Spleen (tissue), 11 donors: ENCODE data around the gene LIMK1. TPM values are rescaled to one million over a fixed set of nuclear protein-coding genes. Genes with fewer than 3 reads are reported as not detected.

Experiments
- DNase-seq: peaks from one replicate; pipeline ENCODE4 v3.0.0-alpha.2; 2020
- H3K27ac ChIP-seq, 8 donors: fragments of 200-600 bp; sonication (generic) in 7 of 8; 1 replicate in 4 of 8; 2 replicates in 4 of 8; pipeline versions ENCODE4 v1.5.0 to v1.8.0; 2016 to 2021; ENCODE audit warnings: inconsistent platforms in 4 of 8, mild to moderate bottlenecking in 4 of 8, moderate library complexity in 1 of 8
- H3K27me3 ChIP-seq, 7 donors: fragments of 200-600 bp; sonication (generic) in 6 of 7; replicated peaks in 1 of 7; 1 replicate in 4 of 7; 2 replicates in 3 of 7; pipeline versions ENCODE4 v1.5.0 to v1.8.0; 2016 to 2021; ENCODE audit warnings: inconsistent platforms in 3 of 7, mild to moderate bottlenecking in 1 of 7
- H3K36me3 ChIP-seq, 6 donors: fragments of 200-600 bp; sonication (generic) in 5 of 6; 1 replicate in 4 of 6; 2 replicates in 2 of 6; pipeline versions ENCODE4 v1.5.0 to v1.8.0; 2016 to 2021; ENCODE audit warnings: inconsistent platforms in 2 of 6
- H3K4me1 ChIP-seq, 6 donors: fragments of 200-600 bp; sonication (generic) in 5 of 6; 1 replicate in 3 of 6; 2 replicates in 3 of 6; pipeline versions ENCODE4 v1.5.0 to v1.8.0; 2016 to 2021; ENCODE audit warnings: inconsistent platforms in 3 of 6
- H3K4me3 ChIP-seq, 8 donors: fragments of 200-600 bp; sonication (generic) in 7 of 8; 1 replicate in 4 of 8; 2 replicates in 4 of 8; pipeline versions ENCODE4 v1.5.0 to v1.8.0; 2016 to 2021; ENCODE audit warnings: inconsistent platforms in 4 of 8, mild to moderate bottlenecking in 4 of 8, moderate library complexity in 2 of 8
- H3K9me3 ChIP-seq, 8 donors: fragments of 200-600 bp; sonication (generic) in 7 of 8; 1 replicate in 4 of 8; 2 replicates in 4 of 8; pipeline versions ENCODE4 v1.5.0 to v1.8.0; 2016 to 2021; ENCODE audit warnings: inconsistent platforms in 4 of 8
- POLR2A ChIP-seq, 3 donors: fragments of 450-650 bp; IDR thresholded peaks; one replicate each; pipeline ENCODE4 v1.5.1; 2017; ENCODE audit warnings: antibody characterized with exemption in 3 of 3, mild to moderate bottlenecking in 1 of 3
- POLR2AphosphoS5 ChIP-seq, 3 donors: sonication (generic); formaldehyde crosslinking; IDR thresholded peaks; one replicate each; pipeline ENCODE4 v1.5.1; 2017; ENCODE audit warnings: antibody characterized with exemption in 3 of 3
- WGBS, 5 donors: extraction: QIAGEN DNeasy Blood & Tissue Kit in 3 of 5; methylation state at CpG; one replicate each; pipeline versions ENCODE4 v1.1.5 to v1.1.7; 2013 to 2018; 5-methylcytosine and 5-hydroxymethylcytosine counted together
- intact Hi-C: fragments of 100-400 bp; cut with DNase I; formaldehyde crosslinking; loops from one replicate; pipeline ENCODE4 v1.15.0; 2023; ENCODE audit warnings: low total_unique reads
- polyA plus RNA-seq, 3 donors: library from polyadenylated mRNA; stranded (reverse); fragments of 200-250 nt; gene quantifications; one replicate each; pipeline ENCODE4 v1.2.1, GENCODE V29; 2013
- total RNA-seq, 7 donors: library from RNA; depleted of rRNA in 3 of 7; stranded (reverse); fragments of >200 nt in 3 of 7; fragmentation: NEBNext Ultra II Directional in 4 of 7; extraction: Animal tissue kit (Norgen Biotek cat#: 25700) in 4 of 7; gene quantifications; one replicate each; pipeline versions ENCODE4 v1.1.0 to v1.2.1, GENCODE V29; 2016 to 2021
- TF ChIP-seq, protein P1 (sequence below), 11 experiments: fragments of 200-600 bp in 7 of 11; fragments of 450-650 bp in 4 of 11; sonication (generic) in 4 of 11; IDR thresholded peaks in 8 of 11; conservative IDR thresholded peaks in 3 of 11; 1 replicate in 7 of 11; 2 replicates in 4 of 11; pipeline versions ENCODE4 v1.4.0 to v1.8.0; 2016 to 2021; ENCODE audit warnings: antibody characterized with exemption in 11 of 11, inconsistent platforms in 4 of 11, mild to moderate bottlenecking in 1 of 11
- donor health status: healthy with polysubstance abuse.
- donor health status: DM: no; HTN: no; CAD: no; lungs with moderate emphysema.
- donor health status: DM: no; HTN: no; CAD: no.
- donor health status: Bipolar disorder and iron deficiency.
- donor health status: healthy.
- donor health status: DM: no; HTN: no; CAD: no.
- donor health status: DM: yes; HTN: yes; CAD: no.

Gene LIMK1
- total and polyA plus RNA-seq, 10 donors, result 15.2 to 45.8 (median 36.9) TPM

DNA sequence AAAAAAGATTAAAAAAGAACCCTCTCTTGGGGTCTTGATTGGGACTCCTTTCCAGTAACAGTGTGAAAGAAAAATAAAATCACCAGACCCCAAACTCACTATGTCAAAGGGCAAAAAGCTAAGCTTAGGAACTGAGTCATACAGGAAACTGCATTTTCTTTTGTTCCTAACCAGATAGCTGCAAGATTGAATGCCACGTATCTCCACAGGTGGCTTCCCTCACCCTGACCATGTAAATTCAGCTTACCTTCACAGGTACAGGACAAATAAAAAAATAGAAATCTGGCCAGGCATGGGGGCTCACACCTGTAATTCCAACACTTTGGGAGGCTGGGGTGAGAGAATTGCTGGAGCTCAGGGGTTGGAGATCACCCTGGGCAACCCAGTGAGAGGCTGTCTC is 58.1 kb downstream of the LIMK1 start:
- no peak for DNase-seq
- Histone ChIP-seq H3K27me3 (no peaks in the 10 kb centered on the region), H3K9me3 (peaks cover 0 to 13% (median 9%) of the 10 kb centered on the region in 8 donors), H3K27ac (no peak overlapping the region), H3K4me1 (no peaks in the 10 kb centered on the region), H3K4me3 (no peak overlapping the region), H3K36me3 (no peaks in the 10 kb centered on the region)
- TF ChIP-seq, protein P1, sequence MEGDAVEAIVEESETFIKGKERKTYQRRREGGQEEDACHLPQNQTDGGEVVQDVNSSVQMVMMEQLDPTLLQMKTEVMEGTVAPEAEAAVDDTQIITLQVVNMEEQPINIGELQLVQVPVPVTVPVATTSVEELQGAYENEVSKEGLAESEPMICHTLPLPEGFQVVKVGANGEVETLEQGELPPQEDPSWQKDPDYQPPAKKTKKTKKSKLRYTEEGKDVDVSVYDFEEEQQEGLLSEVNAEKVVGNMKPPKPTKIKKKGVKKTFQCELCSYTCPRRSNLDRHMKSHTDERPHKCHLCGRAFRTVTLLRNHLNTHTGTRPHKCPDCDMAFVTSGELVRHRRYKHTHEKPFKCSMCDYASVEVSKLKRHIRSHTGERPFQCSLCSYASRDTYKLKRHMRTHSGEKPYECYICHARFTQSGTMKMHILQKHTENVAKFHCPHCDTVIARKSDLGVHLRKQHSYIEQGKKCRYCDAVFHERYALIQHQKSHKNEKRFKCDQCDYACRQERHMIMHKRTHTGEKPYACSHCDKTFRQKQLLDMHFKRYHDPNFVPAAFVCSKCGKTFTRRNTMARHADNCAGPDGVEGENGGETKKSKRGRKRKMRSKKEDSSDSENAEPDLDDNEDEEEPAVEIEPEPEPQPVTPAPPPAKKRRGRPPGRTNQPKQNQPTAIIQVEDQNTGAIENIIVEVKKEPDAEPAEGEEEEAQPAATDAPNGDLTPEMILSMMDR (IDR thresholded peaks at IDR 0.05 in 8 of 11, conservative IDR thresholded peaks at IDR 0.05 in 3 of 11), result no peak
- no peak for TF ChIP-seq POLR2A (IDR thresholded peaks at IDR 0.05)
- TF ChIP-seq POLR2AphosphoS5 (IDR thresholded peaks at IDR 0.05), result no peak
- 13 to 36% (median 18%) methylated on average over 1 of the region's 1 CpG for WGBS, 5 donors
- intact Hi-C loops, result no loop called here

DNA sequence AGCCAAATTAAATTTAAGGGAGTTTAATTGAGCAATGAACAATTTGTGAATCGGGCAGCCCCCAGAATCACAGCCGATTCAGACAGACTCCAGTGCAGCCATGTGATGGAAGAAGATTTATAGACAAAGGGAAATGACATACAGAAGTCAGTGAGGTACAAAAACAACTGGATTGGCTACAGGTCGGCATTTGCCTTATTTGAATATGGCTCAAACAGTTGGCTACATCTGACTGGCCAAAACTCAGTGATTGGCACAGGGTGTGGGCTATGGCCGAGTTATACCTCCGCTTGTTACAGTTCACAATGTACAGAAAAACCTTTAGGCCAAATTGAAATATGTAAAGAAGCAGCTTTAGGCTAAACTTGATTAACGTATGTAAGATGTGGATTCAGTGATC is 59.8 kb downstream of the LIMK1 start:
- no peak overlapping the region for H3K4me3 ChIP-seq
- H3K27me3 ChIP-seq, result no peaks in the 10 kb centered on the region
- H3K9me3 ChIP-seq, result peaks cover 0 to 13% (median 9%) of the 10 kb centered on the region in 8 donors
- no peaks in the 10 kb centered on the region for H3K4me1 ChIP-seq
- 56 to 66% (median 58%) methylated on average over 6 of the region's 6 CpGs for WGBS, 5 donors
- intact Hi-C loops, result no loop called here
- no peaks in the 10 kb centered on the region for H3K36me3 ChIP-seq
- TF ChIP-seq POLR2AphosphoS5 (IDR thresholded peaks at IDR 0.05) (no peak), POLR2A (IDR thresholded peaks at IDR 0.05) (no peak)
- TF ChIP-seq, protein P1 (IDR thresholded peaks at IDR 0.05 in 8 of 11, conservative IDR thresholded peaks at IDR 0.05 in 3 of 11), result no peak
- no peak overlapping the region for H3K27ac ChIP-seq
- no peak for DNase-seq

- Histone ChIP-seq H3K4me1 (no peaks in the 10 kb centered on the region), H3K27me3 (no peaks in the 10 kb centered on the region), H3K27ac (no peak overlapping the region), H3K36me3 (no peaks in the 10 kb centered on the region), H3K4me3 (no peak overlapping the region), H3K9me3 (peaks cover 0 to 13% (median 9%) of the 10 kb centered on the region in 8 donors)
- WGBS, 5 donors, result 83 to 100% (median 96%) methylated on average over 1 of the region's 1 CpG
- intact Hi-C loops, result no loop called here
- TF ChIP-seq POLR2AphosphoS5 (IDR thresholded peaks at IDR 0.05) (no peak), POLR2A (IDR thresholded peaks at IDR 0.05) (no peak)
- TF ChIP-seq, protein P1 (IDR thresholded peaks at IDR 0.05 in 8 of 11, conservative IDR thresholded peaks at IDR 0.05 in 3 of 11), result no peak
- no peak for DNase-seq
Measured at GRCh38 chr7:74148491-74148890, 64.9 kb downstream of the LIMK1 start.

DNA sequence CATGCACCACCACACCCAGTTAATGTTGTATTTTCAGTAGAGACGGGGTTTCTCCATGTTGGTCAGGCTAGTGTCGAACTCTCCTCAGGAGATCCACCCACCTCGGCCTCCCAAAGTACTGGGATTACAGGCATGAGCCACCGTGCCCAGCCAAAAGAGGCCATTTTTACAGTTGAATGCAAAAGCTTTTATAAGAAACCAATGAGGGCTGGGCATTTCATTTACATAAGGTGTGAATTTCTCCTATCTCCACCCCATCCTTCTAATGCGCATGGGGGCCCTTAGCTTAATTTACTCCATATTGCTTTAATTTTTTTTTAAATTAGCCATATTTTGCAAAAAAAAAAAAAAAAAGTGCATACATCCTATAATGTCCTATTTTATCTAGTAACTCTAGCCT is 65.5 kb downstream of the LIMK1 start:
- H3K27ac ChIP-seq, result no peak overlapping the region
- no peaks in the 10 kb centered on the region for H3K36me3 ChIP-seq
- no peak for DNase-seq
- H3K9me3 ChIP-seq, result peaks cover 0 to 13% (median 9%) of the 10 kb centered on the region in 8 donors
- intact Hi-C loops, result no loop called here
- H3K4me1 ChIP-seq, result no peaks in the 10 kb centered on the region
- H3K27me3 ChIP-seq, result no peaks in the 10 kb centered on the region
- no peak for TF ChIP-seq POLR2A (IDR thresholded peaks at IDR 0.05)
- no peak for TF ChIP-seq POLR2AphosphoS5 (IDR thresholded peaks at IDR 0.05)
- TF ChIP-seq, protein P1 (IDR thresholded peaks at IDR 0.05 in 8 of 11, conservative IDR thresholded peaks at IDR 0.05 in 3 of 11), result no peak
- H3K4me3 ChIP-seq, result no peak overlapping the region
- 90 to 98% (median 96%) methylated on average over 5 of the region's 5 CpGs for WGBS, 5 donors
